HG03457 (cell line): ENCODE measurements around the gene RFPL1.
"Not testable (repeated sequence)": the region's sequence is repeated elsewhere in the genome, so short reads cannot be mapped to it uniquely, and the experiment has no call there.

ENCODE experiments used
- ATAC-seq: cut with Tn5 transposase; IDR thresholded peaks from one replicate; pipeline ENCODE4 v1.9.1; 2021; ENCODE audit warnings: moderate number of reproducible peaks; ENCODE audit not compliant: unreplicated experiment

RFPL1 gene

GRCh38 chr22:29438283-29438682, at the start of gene RFPL1:
RFPL1 (plus strand) TSS chr22:29438583.
- not testable (repeated sequence) for ATAC-seq

- ATAC-seq, result no peak
These were observed 49.7 kb upstream of the RFPL1 start for GRCh38 chr22:29388759-29389090.

DNA sequence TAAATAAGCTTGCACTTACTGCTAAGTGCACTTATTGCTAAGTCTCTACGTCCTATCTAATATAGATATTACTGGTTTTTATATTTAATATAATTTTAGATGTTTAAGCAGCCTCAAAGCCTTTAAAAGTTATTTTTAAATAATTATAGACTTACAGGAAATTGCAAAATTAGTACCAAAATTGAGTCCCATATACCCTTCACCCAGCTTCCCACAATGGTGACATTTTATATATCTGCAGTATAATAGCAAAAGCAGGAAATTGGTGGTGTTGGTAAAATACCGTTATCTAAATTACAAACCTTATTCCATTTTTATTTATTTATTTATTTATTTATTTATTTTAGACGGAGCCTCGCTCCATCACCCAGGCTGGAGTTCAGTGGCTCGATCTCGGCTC, 48.1 kb upstream of the RFPL1 start:
- no peak for ATAC-seq

GRCh38 chr22:29391546-29391945, 46.8 kb upstream of the RFPL1 start:
- ATAC-seq, result no peak

DNA sequence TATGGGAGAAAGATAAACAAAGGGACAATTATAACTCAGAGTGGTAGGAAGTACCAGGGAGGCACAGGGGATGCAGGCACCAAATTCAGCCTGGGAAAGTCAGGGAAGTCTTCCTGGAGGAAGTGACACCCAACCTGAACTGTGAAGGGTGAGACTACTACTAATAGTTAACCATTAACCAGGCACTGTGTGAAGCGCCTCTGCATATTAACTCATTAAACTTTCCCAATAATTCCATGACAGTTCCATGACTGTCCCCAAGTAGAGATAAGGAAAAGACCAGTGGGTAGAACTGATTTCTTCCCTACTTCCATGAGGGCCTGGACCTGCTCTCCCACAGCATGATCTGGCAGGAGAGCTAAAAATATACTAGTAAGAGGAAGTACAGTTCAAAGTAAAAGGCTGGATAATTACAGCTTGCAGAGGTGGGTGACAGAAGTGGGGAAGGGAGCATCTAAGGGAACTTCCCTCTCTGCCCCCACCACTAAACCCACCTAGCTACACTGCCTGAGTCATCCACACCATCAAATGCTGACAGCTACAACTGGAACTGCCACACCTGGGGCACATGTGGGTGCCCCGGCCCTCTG, 45.3 kb upstream of the RFPL1 start:
- ATAC-seq, result no peak

GRCh38 chr22:29394931-29395581, 43.3 kb upstream of the RFPL1 start:
- ATAC-seq, result no peak

DNA sequence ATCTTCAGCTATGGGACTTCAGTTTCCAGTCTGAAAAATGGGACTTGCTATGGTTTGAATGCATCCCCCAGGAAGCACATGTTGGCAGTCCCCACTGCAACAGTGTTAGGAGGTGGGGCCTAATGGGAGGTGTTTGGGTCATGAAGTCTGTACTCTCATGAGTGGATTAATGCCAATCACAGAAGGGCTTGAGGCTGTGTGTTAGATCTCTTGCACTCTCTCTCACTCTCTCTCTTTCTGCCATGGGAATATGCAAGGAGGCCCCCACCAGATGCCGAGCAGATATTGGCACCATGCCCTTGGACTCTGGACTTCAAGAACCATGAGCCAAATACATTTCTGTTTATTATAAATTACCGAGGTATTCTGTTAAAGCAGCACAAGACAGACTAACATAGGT, 42.3 kb upstream of the RFPL1 start:
- ATAC-seq, result no peak

GRCh38 chr22:29397791-29398190, 40.6 kb upstream of the RFPL1 start:
- no peak for ATAC-seq

- ATAC-seq, result no peak
These were observed 37.8 kb upstream of the RFPL1 start for GRCh38 chr22:29400576-29400975.

DNA sequence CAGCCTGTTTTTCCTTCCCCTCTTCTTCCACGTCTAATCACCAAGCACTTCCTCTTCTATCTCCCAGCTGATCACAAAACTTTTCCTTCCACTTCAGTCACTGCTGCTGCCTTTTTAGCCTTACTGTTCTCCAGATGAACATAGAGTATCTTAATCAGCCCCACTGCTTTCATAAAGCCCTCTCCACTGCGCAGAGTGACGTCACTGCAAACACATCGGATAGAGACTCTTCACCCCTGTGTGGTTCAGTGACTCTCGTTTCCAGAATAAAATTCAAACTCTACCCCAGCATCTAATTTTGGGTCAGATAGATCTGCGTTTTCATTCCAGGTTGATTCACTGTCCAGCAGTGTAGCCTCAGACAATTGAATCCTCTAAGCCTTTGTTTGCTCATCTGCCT, 36.8 kb upstream of the RFPL1 start:
- ATAC-seq, result not testable (repeated sequence)

- no peak for ATAC-seq
These were observed 29.4 kb upstream of the RFPL1 start for GRCh38 chr22:29408940-29409339.

GRCh38 chr22:29411569-29412211, 26.7 kb upstream of the RFPL1 start:
- not testable (repeated sequence) for ATAC-seq

- not testable (repeated sequence) for ATAC-seq
These were observed 25.6 kb upstream of the RFPL1 start for GRCh38 chr22:29412772-29413171.

DNA sequence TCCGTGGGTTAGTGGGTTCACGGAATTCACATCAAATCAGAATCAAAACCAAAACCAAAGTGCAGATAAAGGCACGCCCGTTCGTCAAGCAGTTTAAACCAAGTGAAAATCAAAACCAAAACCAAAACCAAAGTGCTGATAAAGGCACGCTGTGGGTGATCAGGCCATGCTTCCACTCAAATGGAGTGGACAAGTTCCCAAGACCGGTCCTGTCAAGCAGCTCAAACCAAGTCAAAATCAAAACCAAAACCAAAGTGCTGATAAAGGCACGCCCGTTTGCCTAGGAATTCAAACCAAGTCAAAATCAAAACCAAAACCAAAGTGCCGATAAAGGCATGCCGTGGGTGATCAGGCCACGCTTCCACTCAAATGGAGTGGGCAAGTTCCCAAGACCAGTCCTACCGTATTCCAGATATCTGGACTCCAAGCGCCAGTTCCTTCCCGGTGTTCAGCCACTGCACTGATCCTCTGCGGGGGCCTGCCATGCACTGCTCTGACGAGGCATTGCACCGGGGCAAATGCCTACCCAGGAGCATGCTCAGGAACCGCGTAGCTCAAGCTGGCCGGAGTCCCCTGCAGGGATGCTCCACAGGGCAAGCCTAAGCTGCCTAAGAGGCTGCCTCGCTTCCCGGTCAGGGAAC, 23.3 kb upstream of the RFPL1 start:
- not testable (repeated sequence) for ATAC-seq

DNA sequence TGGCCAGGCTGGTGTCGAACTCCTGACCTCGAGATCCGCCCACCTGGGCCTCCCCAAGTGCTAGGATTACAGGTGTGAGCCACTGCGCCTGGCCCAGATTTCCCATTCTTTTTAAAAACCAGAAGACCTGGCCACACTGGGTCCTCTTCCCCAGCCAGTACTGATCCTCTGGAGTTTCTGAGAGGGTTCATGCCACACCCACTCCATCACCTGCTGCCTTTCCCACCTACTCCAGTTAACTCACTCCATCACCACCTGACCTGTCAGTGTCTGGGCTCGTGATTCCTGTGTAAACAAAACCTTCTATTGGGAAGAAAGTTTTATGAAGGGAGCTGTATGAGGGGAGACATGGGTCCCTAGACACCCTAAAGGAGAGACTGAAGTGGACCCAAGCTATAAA, 19.7 kb upstream of the RFPL1 start:
- ATAC-seq, result not testable (repeated sequence)

DNA sequence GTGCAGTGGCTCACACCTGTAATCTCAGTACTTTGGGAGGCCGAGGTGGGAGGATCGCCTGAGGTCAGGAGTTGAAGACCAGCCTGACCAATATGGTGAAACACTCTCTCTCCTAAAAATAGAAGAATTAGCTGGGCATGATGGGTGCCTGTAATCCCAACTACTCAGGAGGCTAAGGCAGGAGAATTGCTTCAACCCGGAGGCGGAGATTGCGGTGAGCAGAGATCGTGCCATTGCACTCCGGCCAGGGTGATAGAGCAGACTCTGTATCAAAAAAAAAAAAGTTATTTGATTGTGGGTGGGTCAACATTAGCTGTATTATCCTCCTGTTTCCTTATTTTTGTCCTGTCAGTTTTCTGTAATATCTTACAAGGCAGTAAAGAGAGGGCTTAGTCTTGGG, 11.9 kb upstream of the RFPL1 start:
- ATAC-seq, result no peak

DNA sequence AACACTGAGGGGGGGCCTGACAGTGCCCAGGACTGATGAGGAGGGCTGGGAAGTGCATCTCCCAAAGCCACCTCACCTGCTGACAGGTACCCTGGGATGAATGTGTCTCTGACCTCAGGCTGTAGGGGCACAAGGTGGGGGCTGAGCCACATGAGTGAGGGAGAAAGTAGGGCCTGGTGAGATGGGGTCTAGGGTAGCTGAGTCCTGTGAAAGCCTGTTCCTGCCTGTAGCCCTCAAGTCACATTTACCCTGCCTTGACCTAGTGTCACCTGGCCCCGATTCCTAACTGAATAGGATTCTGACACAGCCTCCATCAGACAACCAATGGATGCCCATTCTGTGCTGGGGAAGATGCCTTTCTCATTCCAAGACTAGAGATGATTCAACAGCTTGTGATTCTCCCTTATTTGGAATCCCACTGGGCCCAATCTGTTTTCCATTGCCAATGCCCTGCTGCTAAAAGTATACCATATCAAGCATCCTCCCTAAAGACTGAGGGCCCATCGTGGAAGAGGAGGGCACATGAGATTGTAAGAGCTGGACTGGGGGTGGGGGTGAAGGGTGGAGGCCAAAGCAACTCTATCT, 11.1 kb upstream of the RFPL1 start:
- ATAC-seq, result no peak

GRCh38 chr22:29431986-29432385, 6.4 kb upstream of the RFPL1 start:
- no peak for ATAC-seq

GRCh38 chr22:29433856-29434255, 4.5 kb upstream of the RFPL1 start:
- no peak for ATAC-seq

DNA sequence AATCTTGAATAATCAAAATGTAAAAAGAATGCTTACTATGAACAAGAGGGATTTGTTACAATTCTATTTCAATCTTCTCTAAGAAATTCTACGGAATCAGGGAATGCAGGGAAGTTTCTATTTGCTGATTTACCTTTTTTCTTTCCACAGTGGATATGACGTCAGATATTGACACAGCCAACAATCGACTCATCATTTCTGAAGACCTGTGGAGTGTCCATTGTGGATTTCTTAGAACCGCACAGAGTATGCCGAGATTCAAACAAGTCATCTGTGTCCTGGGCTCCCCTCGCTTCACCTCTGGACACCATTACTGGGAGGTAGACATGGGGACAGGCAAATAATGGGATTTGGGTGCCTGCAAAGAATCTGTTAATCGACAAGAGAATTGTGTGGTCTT, 4.1 kb upstream of the RFPL1 start:
- no peak for ATAC-seq

- ATAC-seq, result no peak
These were observed 2.9 kb upstream of the RFPL1 start for GRCh38 chr22:29435236-29436136.
